Osteoblast (primary cell): ENCODE data around the gene FUS. TPM values are rescaled to one million over a fixed set of nuclear protein-coding genes. Genes with fewer than 3 reads are reported as not detected.

Experiments used
- DNase-seq: peaks from one replicate; pipeline ENCODE4 v3.0.0; 2011; ENCODE audit warnings: low spot score, mixed read lengths; ENCODE audit not compliant: insufficient read length; ENCODE audit errors: missing footprints
- H2AFZ ChIP-seq: 2 replicates; pipeline ENCODE4 v1.6.0; 2011; ENCODE audit warnings: mild to moderate bottlenecking, low read length
- H3K27ac ChIP-seq: 2 replicates; pipeline ENCODE4 v1.5.1; 2011; ENCODE audit warnings: mild to moderate bottlenecking, low read depth, low read length, moderate library complexity
- H3K27me3 ChIP-seq: 2 replicates; pipeline ENCODE4 v1.6.0; 2012; ENCODE audit warnings: mild to moderate bottlenecking, control low read depth, inconsistent platforms, low read length, moderate library complexity; ENCODE audit not compliant: insufficient read depth
- H3K36me3 ChIP-seq: 2 replicates; pipeline ENCODE4 v1.5.1; 2011; ENCODE audit warnings: mild to moderate bottlenecking, low read length, control low read depth, moderate library complexity; ENCODE audit not compliant: insufficient read depth
- H3K4me1 ChIP-seq: 2 replicates; pipeline ENCODE4 v1.5.1; 2011; ENCODE audit warnings: mild to moderate bottlenecking, low read length, control low read depth, moderate library complexity; ENCODE audit not compliant: insufficient read depth
- H3K4me2 ChIP-seq: 2 replicates; pipeline ENCODE4 v1.6.0; 2011; ENCODE audit warnings: mild to moderate bottlenecking, low read length; ENCODE audit not compliant: insufficient read depth
- H3K4me3 ChIP-seq: fragments of 200-600 bp; sonication (generic); 3 replicates; pipeline ENCODE4 v1.5.1; 2012; ENCODE audit warnings: mild to moderate bottlenecking, low read length, inconsistent platforms; ENCODE audit not compliant: insufficient read depth
- H3K79me2 ChIP-seq: 2 replicates; pipeline ENCODE4 v1.6.0; 2012; ENCODE audit warnings: mild to moderate bottlenecking, low read length, control low read depth, inconsistent platforms; ENCODE audit not compliant: insufficient read depth
- H3K9me3 ChIP-seq: 2 replicates; pipeline ENCODE4 v1.5.1; 2011; ENCODE audit warnings: low read depth, low read length, control low read depth
- H4K20me1 ChIP-seq: 2 replicates; pipeline ENCODE4 v1.6.0; 2012; ENCODE audit warnings: mild to moderate bottlenecking, low read length, control low read depth; ENCODE audit not compliant: insufficient read depth
- total RNA-seq: library from RNA; depleted of rRNA; stranded (reverse); fragments of >200 nt; gene quantifications from 2 replicates; pipeline ENCODE4 v1.2.3, GENCODE V29; 2012
- TF ChIP-seq, protein P1 (sequence below): IDR thresholded peaks from 2 replicates; pipeline ENCODE4 v1.5.1; 2011; ENCODE audit warnings: mild to moderate bottlenecking, low read depth, low read length, moderate library complexity; ENCODE audit errors: extremely low read depth

FUS gene
- total RNA-seq, 1 donor, result 24.2 TPM

DNA sequence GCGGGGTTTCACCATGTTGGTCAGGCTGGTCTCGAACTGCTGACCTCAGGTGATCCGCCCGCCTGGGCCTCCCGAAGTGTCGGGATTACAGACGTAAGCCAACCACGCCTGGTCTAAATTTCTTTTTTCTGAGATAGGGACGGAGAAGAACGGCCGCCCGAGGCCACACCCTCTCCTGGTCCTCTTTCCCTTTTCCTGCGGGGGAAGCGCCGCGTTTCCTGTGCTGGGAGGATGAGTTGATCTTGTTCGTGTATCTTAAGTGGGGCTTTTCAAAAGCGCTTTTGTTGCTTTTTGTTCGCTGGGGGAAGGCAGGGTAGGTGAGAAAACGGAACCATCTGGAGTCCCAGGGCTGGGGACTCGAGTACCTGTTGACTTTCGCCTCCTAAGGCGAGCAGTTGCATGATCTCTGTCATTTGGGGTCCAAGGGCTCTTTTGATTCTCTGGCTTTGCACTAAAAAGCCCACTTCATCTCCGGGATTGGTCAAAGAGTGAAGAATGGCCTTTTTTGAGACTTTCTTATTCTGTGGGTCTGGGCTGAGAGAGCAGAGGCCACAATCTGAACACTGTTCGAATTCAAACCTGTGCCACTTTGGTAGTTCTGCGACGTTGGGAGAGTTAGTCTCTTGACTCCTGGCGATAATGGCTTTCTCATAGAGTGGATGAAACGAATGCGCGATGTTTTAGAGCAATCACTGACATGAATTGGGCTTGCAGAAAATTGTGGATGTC lies 1.3 kb downstream of the FUS start:
- Histone ChIP-seq H3K9me3 (no peaks in the 10 kb centered on the region), H4K20me1 (peaks cover 47% of the 10 kb centered on the region), H3K4me3 (peak overlapping the region; percentile 99), H3K4me1 (peaks cover 40% of the 10 kb centered on the region), H3K27me3 (no peaks in the 10 kb centered on the region), H3K79me2 (peaks cover 70% of the 10 kb centered on the region), H2AFZ (no peak overlapping the region), H3K27ac (peak overlapping the region; percentile 100), H3K36me3 (peaks cover 43% of the 10 kb centered on the region), H3K4me2 (peak overlapping the region; percentile 97)
- peak; percentile 92 for DNase-seq
- TF ChIP-seq, protein P1, sequence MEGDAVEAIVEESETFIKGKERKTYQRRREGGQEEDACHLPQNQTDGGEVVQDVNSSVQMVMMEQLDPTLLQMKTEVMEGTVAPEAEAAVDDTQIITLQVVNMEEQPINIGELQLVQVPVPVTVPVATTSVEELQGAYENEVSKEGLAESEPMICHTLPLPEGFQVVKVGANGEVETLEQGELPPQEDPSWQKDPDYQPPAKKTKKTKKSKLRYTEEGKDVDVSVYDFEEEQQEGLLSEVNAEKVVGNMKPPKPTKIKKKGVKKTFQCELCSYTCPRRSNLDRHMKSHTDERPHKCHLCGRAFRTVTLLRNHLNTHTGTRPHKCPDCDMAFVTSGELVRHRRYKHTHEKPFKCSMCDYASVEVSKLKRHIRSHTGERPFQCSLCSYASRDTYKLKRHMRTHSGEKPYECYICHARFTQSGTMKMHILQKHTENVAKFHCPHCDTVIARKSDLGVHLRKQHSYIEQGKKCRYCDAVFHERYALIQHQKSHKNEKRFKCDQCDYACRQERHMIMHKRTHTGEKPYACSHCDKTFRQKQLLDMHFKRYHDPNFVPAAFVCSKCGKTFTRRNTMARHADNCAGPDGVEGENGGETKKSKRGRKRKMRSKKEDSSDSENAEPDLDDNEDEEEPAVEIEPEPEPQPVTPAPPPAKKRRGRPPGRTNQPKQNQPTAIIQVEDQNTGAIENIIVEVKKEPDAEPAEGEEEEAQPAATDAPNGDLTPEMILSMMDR, result no peak

DNA sequence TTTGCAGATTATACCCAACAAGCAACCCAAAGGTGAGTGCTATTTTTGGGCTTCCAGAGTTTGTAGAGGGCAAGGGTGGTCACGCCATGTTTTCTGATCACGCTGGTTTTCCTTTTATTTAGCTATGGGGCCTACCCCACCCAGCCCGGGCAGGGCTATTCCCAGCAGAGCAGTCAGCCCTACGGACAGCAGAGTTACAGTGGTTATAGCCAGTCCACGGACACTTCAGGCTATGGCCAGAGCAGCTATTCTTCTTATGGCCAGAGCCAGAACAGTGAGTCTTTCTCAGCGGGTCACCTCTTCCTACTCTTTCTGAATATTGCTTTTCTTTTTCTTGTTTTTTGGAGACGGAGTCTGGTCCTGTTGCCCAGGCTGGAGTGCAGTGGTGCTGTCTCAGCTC lies 2.5 kb downstream of the FUS start:
- H3K27ac ChIP-seq, result peak overlapping the region; percentile 52

DNA sequence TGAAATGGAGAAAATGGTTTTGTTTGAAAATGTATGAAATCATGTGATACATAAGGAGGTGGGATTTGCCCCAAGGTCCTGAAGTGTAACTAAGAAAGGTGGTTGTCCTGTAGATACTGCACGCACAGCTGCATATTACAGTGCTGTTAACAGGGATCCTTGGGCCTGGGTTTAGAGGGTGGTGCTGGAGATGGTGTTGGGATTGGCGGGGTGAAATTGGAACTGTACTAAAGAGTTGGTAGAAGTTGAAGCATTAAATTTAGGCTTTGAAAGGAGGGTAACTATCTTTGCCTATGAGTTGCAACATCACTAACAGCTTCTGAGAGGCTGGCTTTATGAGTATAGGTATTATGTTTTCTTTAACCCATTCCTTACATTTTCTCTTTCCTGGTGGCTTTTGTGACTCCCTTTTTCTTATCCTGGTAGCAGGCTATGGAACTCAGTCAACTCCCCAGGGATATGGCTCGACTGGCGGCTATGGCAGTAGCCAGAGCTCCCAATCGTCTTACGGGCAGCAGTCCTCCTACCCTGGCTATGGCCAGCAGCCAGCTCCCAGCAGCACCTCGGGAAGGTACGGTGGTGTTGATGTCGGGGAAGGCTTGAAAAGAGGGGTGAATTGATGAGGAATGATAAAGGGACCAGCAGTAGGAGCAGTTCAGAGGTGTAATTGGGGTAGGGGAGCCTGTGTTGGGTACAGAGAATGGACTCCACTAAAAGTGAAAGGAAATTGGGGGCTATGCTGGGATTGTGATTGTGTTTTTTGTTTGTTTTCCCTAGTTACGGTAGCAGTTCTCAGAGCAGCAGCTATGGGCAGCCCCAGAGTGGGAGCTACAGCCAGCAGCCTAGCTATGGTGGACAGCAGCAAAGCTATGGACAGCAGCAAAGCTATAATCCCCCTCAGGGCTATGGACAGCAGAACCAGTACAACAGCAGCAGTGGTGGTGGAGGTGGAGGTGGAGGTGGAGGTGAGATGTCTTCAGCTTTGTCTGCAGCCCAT lies 3.8 kb downstream of the FUS start:
- Histone ChIP-seq H3K9me3 (no peaks in the 10 kb centered on the region), H3K27me3 (no peaks in the 10 kb centered on the region), H3K27ac (peak overlapping the region; percentile 20), H3K4me2 (peak overlapping the region; percentile 97), H4K20me1 (peaks cover 67% of the 10 kb centered on the region), H3K36me3 (peaks cover 67% of the 10 kb centered on the region), H3K79me2 (peaks cover 94% of the 10 kb centered on the region), H3K4me1 (peaks cover 40% of the 10 kb centered on the region), H2AFZ (no peak overlapping the region), H3K4me3 (peak overlapping the region; percentile 99)
- DNase-seq, result peak; percentile 73
- TF ChIP-seq, protein P1, result no peak

More for the DNA sequence above, 2.5 kb downstream of the FUS start:
- Histone ChIP-seq H3K4me2 (peak overlapping the region; percentile 97), H2AFZ (no peak overlapping the region), H3K27me3 (no peaks in the 10 kb centered on the region), H3K9me3 (no peaks in the 10 kb centered on the region), H3K79me2 (peaks cover 81% of the 10 kb centered on the region), H3K4me1 (peaks cover 40% of the 10 kb centered on the region), H3K36me3 (peaks cover 54% of the 10 kb centered on the region), H3K4me3 (peak overlapping the region; percentile 99), H4K20me1 (peaks cover 55% of the 10 kb centered on the region)
- TF ChIP-seq, protein P1, result no peak
- DNase-seq, result peak; percentile 90
